GM12872 (cell line): ENCODE data around the gene BCL2L14.

ENCODE experiments used
- CTCF ChIP-seq: IDR thresholded peaks from 3 replicates; pipeline ENCODE4 v1.5.1; 2011; ENCODE audit warnings: low read depth, mild to moderate bottlenecking, low read length, moderate library complexity; ENCODE audit not compliant: insufficient read depth

The BCL2L14 gene

GRCh38 chr12:12115514-12115913, 44.8 kb downstream of the BCL2L14 start:
- no peak for TF ChIP-seq CTCF

- no peak for TF ChIP-seq CTCF
Observed at GRCh38 chr12:12116677-12117076, 45.9 kb downstream of the BCL2L14 start.

- no peak for TF ChIP-seq CTCF
Observed at GRCh38 chr12:12121061-12121460, 50.3 kb downstream of the BCL2L14 start.

- TF ChIP-seq CTCF, result no peak
Observed at GRCh38 chr12:12123036-12123604, 52.4 kb downstream of the BCL2L14 start.

- no peak for TF ChIP-seq CTCF
Observed at GRCh38 chr12:12126551-12126950, 55.8 kb downstream of the BCL2L14 start.

- TF ChIP-seq CTCF, result no peak
Observed at GRCh38 chr12:12127304-12127703, 56.6 kb downstream of the BCL2L14 start.

GRCh38 chr12:12128670-12129069, 57.9 kb downstream of the BCL2L14 start:
- TF ChIP-seq CTCF, result no peak
